Endothelial cell of umbilical vein (primary cell): ENCODE measurements around the gene TMTC1. TPM values are rescaled to one million over a fixed set of nuclear protein-coding genes. Genes with fewer than 3 reads are reported as not detected.

ENCODE experiments used
- BruUV-seq: library from RNA; stranded (reverse); fragments of 400-500 nt; replicated peaks from 2 replicates; lab custom pipeline; 2021; lab: Mats Ljungman, UMichigan
- CTCF ChIA-PET: fragments of 300-600, 350-600 bp; sonication (Branson Sonifier 250); formaldehyde crosslinking; loops from one replicate; lab custom pipeline; 2021; ENCODE audit warnings: antibody characterized with exemption, inconsistent platforms; lab: Charles Lee
- POLR2A ChIA-PET: fragments of 300-600, 350-600 bp; sonication (Branson Sonifier 250); formaldehyde crosslinking; loops from one replicate; lab custom pipeline; 2021; ENCODE audit warnings: antibody characterized with exemption, inconsistent platforms; lab: Charles Lee
- DNase-seq: peaks from one replicate; pipeline ENCODE4 v3.0.0-alpha.2; 2011; ENCODE audit warnings: low read depth, low spot score
- FAIRE-seq: peaks from 2 replicates; lab custom pipeline; 2011; peaks lifted over from hg19 to GRCh38; lab: Jason Lieb, UNC
- H2AFZ ChIP-seq: 2 replicates; pipeline ENCODE4 v1.6.0; 2012; ENCODE audit warnings: low read depth, low read length, control low read depth, inconsistent platforms
- H3K27ac ChIP-seq: 2 replicates; pipeline ENCODE4 v1.5.1; 2011; ENCODE audit warnings: low read depth, mild to moderate bottlenecking, control low read depth, low read length, moderate library complexity; ENCODE audit not compliant: insufficient read depth
- H3K27me3 ChIP-seq, 2 experiments: 2 replicates each; pipeline versions ENCODE4 v1.6.0 to v1.6.1; 2011; ENCODE audit warnings: low read length in 2 of 2, mixed read lengths in 1 of 2; ENCODE audit not compliant: control insufficient read depth in 2 of 2, insufficient read depth in 2 of 2
- H3K36me3 ChIP-seq, 2 experiments: 2 replicates in 1 of 2; 3 replicates in 1 of 2; pipeline ENCODE4 v1.5.1; 2011; ENCODE audit warnings: low read length in 2 of 2, mild to moderate bottlenecking in 1 of 2, moderate library complexity in 1 of 2; ENCODE audit not compliant: control insufficient read depth in 2 of 2, insufficient read depth in 2 of 2; ENCODE audit errors: extremely low read depth in 1 of 2
- H3K4me1 ChIP-seq: 3 replicates; pipeline ENCODE4 v1.5.1; 2011; ENCODE audit warnings: mild to moderate bottlenecking, low read length; ENCODE audit not compliant: control insufficient read depth, insufficient read depth; ENCODE audit errors: extremely low read depth
- H3K4me2 ChIP-seq: 2 replicates; pipeline ENCODE4 v1.6.1; 2011; ENCODE audit warnings: low read length, control low read depth, mixed read lengths; ENCODE audit not compliant: insufficient read depth
- H3K4me3 ChIP-seq, 3 experiments: fragments of 200-600 bp in 1 of 3; sonication (generic), shearing (Covaris generic) in 1 of 3; replicated peaks in 1 of 3; 2 replicates each; pipeline ENCODE4 v1.5.1; 2011 to 2016; ENCODE audit warnings: control low read depth in 3 of 3, low read length in 3 of 3, mild to moderate bottlenecking in 2 of 3, inconsistent platforms in 1 of 3, low read depth in 1 of 3, moderate library complexity in 1 of 3; ENCODE audit not compliant: insufficient read depth in 1 of 3
- H3K79me2 ChIP-seq: 2 replicates; pipeline ENCODE4 v1.6.0; 2012; ENCODE audit warnings: low read length, inconsistent platforms; ENCODE audit not compliant: control insufficient read depth, insufficient read depth
- H3K9ac ChIP-seq: replicated peaks from 2 replicates; pipeline ENCODE3; 2011; ENCODE audit warnings: low read length, control low read depth; ENCODE audit not compliant: insufficient read depth; ENCODE audit errors: extremely low read depth
- H3K9me1 ChIP-seq: replicated peaks from 3 replicates; pipeline ENCODE4 v1.6.0; 2011; ENCODE audit warnings: mild to moderate bottlenecking, low read length; ENCODE audit not compliant: control insufficient read depth, insufficient read depth; ENCODE audit errors: extremely low read depth
- H3K9me3 ChIP-seq: replicated peaks from 2 replicates; pipeline ENCODE4 v1.5.1; 2012; ENCODE audit warnings: low read length, inconsistent platforms; ENCODE audit not compliant: control insufficient read depth, insufficient read depth
- H4K20me1 ChIP-seq: replicated peaks from 2 replicates; pipeline ENCODE3; 2011; ENCODE audit warnings: mild to moderate bottlenecking, low read length; ENCODE audit not compliant: control insufficient read depth, insufficient read depth; ENCODE audit errors: extremely low read depth
- EZH2 ChIP-seq: IDR thresholded peaks from 2 replicates; pipeline ENCODE4 v1.6.1; 2012; ENCODE audit warnings: borderline replicate concordance, low read depth, mild to moderate bottlenecking, moderate library complexity, low read length, inconsistent platforms; ENCODE audit not compliant: severe bottlenecking
- FOS ChIP-seq: IDR thresholded peaks from 2 replicates; pipeline ENCODE4 v1.6.1; 2011; ENCODE audit warnings: mild to moderate bottlenecking, low read length, moderate library complexity, borderline replicate concordance; ENCODE audit not compliant: insufficient read depth
- GATA2 ChIP-seq: IDR thresholded peaks from 2 replicates; pipeline ENCODE4 v1.7.0; 2011; ENCODE audit warnings: low read depth, mild to moderate bottlenecking, moderate library complexity, mixed read lengths, low read length; ENCODE audit not compliant: insufficient read length, insufficient read depth
- JUN ChIP-seq: IDR thresholded peaks from 2 replicates; pipeline ENCODE4 v1.6.1; 2011; ENCODE audit warnings: borderline replicate concordance, low read depth; ENCODE audit not compliant: insufficient read length, insufficient read depth
- MAX ChIP-seq: IDR thresholded peaks from 2 replicates; pipeline ENCODE4 v1.6.1; 2011; ENCODE audit not compliant: insufficient read depth, insufficient read length
- MYC ChIP-seq: IDR thresholded peaks from one replicate; pipeline ENCODE4 v1.6.1; 2011; ENCODE audit warnings: mild to moderate bottlenecking, low read depth, low read length
- POLR2A ChIP-seq: IDR thresholded peaks from 2 replicates; pipeline ENCODE4 v1.6.1; 2012; ENCODE audit warnings: low read depth, mild to moderate bottlenecking, control low read depth, low read length
- POLR2AphosphoS5 ChIP-seq: IDR thresholded peaks from 2 replicates; pipeline ENCODE4 v1.6.1; 2012; ENCODE audit warnings: low read depth, mild to moderate bottlenecking, control low read depth, low read length, moderate library complexity; ENCODE audit not compliant: insufficient read depth
- dilution Hi-C: fragments of 300-500 bp; cut with MboI; formaldehyde crosslinking; loops from one replicate; pipeline ENCODE4 v1.15.0; 2019; ENCODE audit warnings: low sequenced_read_pairs; ENCODE audit not compliant: extremely low pct_ligation_motif_present
- intact Hi-C: fragments of 100-400 bp; cut with micrococcal nuclease; formaldehyde crosslinking; loops from one replicate; pipeline ENCODE4 v1.10.0; 2022
- polyA plus RNA-seq, 4 experiments: library from polyadenylated mRNA; depleted of rRNA in 3 of 4; stranded (reverse) in 3 of 4; unstranded in 1 of 4; fragments of >200 nt; gene quantifications; 2 replicates each; pipeline versions ENCODE4 v1.2.1 to v1.2.3, GENCODE V29; 2011 to 2012; ENCODE audit warnings: missing spikeins in 1 of 4
- total RNA-seq: library from RNA; stranded (reverse); gene quantifications from 2 replicates; pipeline ENCODE4 v1.2.3, GENCODE V29; 2021
- TF ChIP-seq, protein P1 (sequence below), 2 donors: IDR thresholded peaks; 1 replicate in 1 of 2; 2 replicates in 1 of 2; pipeline ENCODE4 v1.5.1; 2011; ENCODE audit warnings: low read length in 2 of 2, mild to moderate bottlenecking in 2 of 2, moderate library complexity in 2 of 2, control low read depth in 1 of 2, inconsistent platforms in 1 of 2, low read depth in 1 of 2; ENCODE audit not compliant: insufficient read depth in 1 of 2; ENCODE audit errors: extremely low read depth in 1 of 2

Gene TMTC1
- total and polyA plus RNA-seq, 2 donors (not counting 3 experiments of a cell fraction or from before 2014, with no cell fraction given), result 5.4 to 5.9 TPM

GRCh38 chr12:29531471-29531870 is 252.3 kb downstream of the TMTC1 start:
- FAIRE-seq (no peak), DNase-seq (no peak)
- Histone ChIP-seq H3K9ac (no peak overlapping the region), H2AFZ (no peak overlapping the region), H3K4me2 (no peak overlapping the region), H3K27ac (no peak overlapping the region), H3K9me1 (no peaks in the 10 kb centered on the region), H4K20me1 (no peaks in the 10 kb centered on the region), H3K4me1 (no peaks in the 10 kb centered on the region), H3K79me2 (no peaks in the 10 kb centered on the region), H3K4me3 (no peak overlapping the region), H3K27me3 (no peaks in the 10 kb centered on the region), H3K9me3 (no peaks in the 10 kb centered on the region), H3K36me3 (no peaks in the 10 kb centered on the region)
- TF ChIP-seq MYC, result no peak
- no peak for TF ChIP-seq POLR2AphosphoS5
- no peak for TF ChIP-seq MAX
- no peak for TF ChIP-seq FOS
- no peak for TF ChIP-seq JUN
- TF ChIP-seq GATA2, result no peak
- intact Hi-C loops, result no loop called here
- CTCF ChIA-PET, result interaction anchor here (1.6 to 1.9 kb wide), 2 partner anchors 11 to 20 kb away, joined by 4 to 9 read pairs; no protein-coding TSS in a partner anchor
- dilution Hi-C loops, result no loop called here
- POLR2A ChIA-PET, result no interaction called here
- no TSS peak for BruUV-seq

DNA sequence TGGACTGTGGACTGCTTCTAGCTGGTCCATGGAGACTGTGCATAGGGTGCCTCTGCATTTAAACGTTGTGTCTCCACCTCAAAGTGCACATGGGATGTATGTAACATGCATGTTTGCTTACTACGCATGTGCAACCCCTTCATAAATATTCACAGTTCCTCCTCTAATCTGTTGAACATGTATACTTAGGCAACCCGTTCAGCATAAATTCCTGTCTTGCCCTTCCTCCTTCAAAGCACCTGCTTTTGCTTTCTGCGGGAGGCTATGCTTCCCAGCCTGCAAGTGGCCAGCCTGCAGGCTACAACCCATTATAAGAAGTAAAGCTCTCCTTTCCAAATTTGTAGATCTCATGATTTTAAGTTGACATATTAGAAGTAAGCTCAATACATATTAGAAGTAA is 253.3 kb downstream of the TMTC1 start:
- H3K9me3 ChIP-seq, result no peaks in the 10 kb centered on the region
- H3K4me1 ChIP-seq, result no peaks in the 10 kb centered on the region
- H3K9me1 ChIP-seq, result no peaks in the 10 kb centered on the region
- no peaks in the 10 kb centered on the region for H4K20me1 ChIP-seq
- H3K4me3 ChIP-seq, result no peak overlapping the region
- intact Hi-C loops, result no loop called here
- H3K4me2 ChIP-seq, result no peak overlapping the region
- no peak overlapping the region for H3K27ac ChIP-seq
- CTCF ChIA-PET, result interaction anchor here (1.1 to 1.9 kb wide), 3 partner anchors 10 to 22 kb away, joined by 3 to 9 read pairs (median 4); no protein-coding TSS in a partner anchor
- FAIRE-seq, result no peak
- no peak for TF ChIP-seq GATA2
- TF ChIP-seq, protein P1, sequence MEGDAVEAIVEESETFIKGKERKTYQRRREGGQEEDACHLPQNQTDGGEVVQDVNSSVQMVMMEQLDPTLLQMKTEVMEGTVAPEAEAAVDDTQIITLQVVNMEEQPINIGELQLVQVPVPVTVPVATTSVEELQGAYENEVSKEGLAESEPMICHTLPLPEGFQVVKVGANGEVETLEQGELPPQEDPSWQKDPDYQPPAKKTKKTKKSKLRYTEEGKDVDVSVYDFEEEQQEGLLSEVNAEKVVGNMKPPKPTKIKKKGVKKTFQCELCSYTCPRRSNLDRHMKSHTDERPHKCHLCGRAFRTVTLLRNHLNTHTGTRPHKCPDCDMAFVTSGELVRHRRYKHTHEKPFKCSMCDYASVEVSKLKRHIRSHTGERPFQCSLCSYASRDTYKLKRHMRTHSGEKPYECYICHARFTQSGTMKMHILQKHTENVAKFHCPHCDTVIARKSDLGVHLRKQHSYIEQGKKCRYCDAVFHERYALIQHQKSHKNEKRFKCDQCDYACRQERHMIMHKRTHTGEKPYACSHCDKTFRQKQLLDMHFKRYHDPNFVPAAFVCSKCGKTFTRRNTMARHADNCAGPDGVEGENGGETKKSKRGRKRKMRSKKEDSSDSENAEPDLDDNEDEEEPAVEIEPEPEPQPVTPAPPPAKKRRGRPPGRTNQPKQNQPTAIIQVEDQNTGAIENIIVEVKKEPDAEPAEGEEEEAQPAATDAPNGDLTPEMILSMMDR (IDR thresholded peaks at IDR 0.05; ENCODE audit: extremely low read depth in 1 of 2, insufficient read depth in 1 of 2, low read depth in 1 of 2, low read length in 2 of 2), result no peak
- TF ChIP-seq POLR2AphosphoS5, result no peak
- TF ChIP-seq POLR2A, result no peak
- TF ChIP-seq FOS, result no peak
- TF ChIP-seq MYC, result no peak
- TF ChIP-seq JUN, result no peak
- TF ChIP-seq EZH2, result no peak
- no peak for TF ChIP-seq MAX
- H3K79me2 ChIP-seq, result no peaks in the 10 kb centered on the region
- DNase-seq, result no peak
- no TSS peak for BruUV-seq
- H3K27me3 ChIP-seq, result no peaks in the 10 kb centered on the region
- H2AFZ ChIP-seq, result no peak overlapping the region
- POLR2A ChIA-PET, result no interaction called here
- no peaks in the 10 kb centered on the region for H3K36me3 ChIP-seq
- no peak overlapping the region for H3K9ac ChIP-seq
- dilution Hi-C loops, result no loop called here
